Activated T-cell treated with anti-CD3 and anti-CD28 coated beads, Interleukin-2, amount 50 U/mL, for 72 hours (primary cell): ENCODE results near the gene VSNL1. TPM values are rescaled to one million over a fixed set of nuclear protein-coding genes. Genes with fewer than 3 reads are reported as not detected.

Source experiments
- ATAC-seq, 2 donors: fragments of 150-1000 bp; cut with Tn5 transposase; replicated peaks in 1 of 2; 2 replicates each; pipeline ENCODE4 v1.10.0; 2021; ENCODE audit warnings: moderate library complexity in 2 of 2, mild to moderate bottlenecking in 1 of 2
- DNase-seq, 2 donors: peaks; one replicate each; pipeline ENCODE4 v3.0.0; 2021 to 2022; ENCODE audit warnings: mixed read lengths in 1 of 2
- H3K27ac Mint-ChIP-seq: one replicate; pipeline ENCODE4 v1.8.0; 2022; ENCODE audit warnings: mild to moderate bottlenecking, moderate library complexity, mixed read lengths
- H3K27me3 Mint-ChIP-seq: one replicate; pipeline ENCODE4 v1.8.0; 2022; ENCODE audit warnings: low read depth, mixed read lengths
- H3K36me3 Mint-ChIP-seq, 2 donors: one replicate each; pipeline ENCODE4 v1.8.0; 2022; ENCODE audit warnings: mixed read lengths in 2 of 2, mild to moderate bottlenecking in 1 of 2; ENCODE audit not compliant: insufficient read depth in 2 of 2
- H3K4me1 Mint-ChIP-seq: one replicate; pipeline ENCODE4 v1.8.0; 2022; ENCODE audit warnings: low read depth, mixed read lengths
- H3K4me3 Mint-ChIP-seq, 2 donors: one replicate each; pipeline ENCODE4 v1.8.0; 2022; ENCODE audit warnings: mild to moderate bottlenecking in 2 of 2, mixed read lengths in 2 of 2, moderate library complexity in 2 of 2
- H3K9me3 Mint-ChIP-seq, 2 donors: one replicate each; pipeline ENCODE4 v1.8.0; 2022; ENCODE audit warnings: mixed read lengths in 2 of 2
- total RNA-seq, 2 donors: library from RNA; stranded (reverse); gene quantifications; one replicate each; pipeline ENCODE4 v1.2.3, GENCODE V29; 2022

The VSNL1 gene
- total RNA-seq, 2 donors from 2014 or later = not detected

- H3K9me3 Mint-ChIP-seq = no peaks in the 10 kb centered on the region
- no peak overlapping the region for H3K4me3 Mint-ChIP-seq
- peaks cover 8% of the 10 kb centered on the region for H3K27me3 Mint-ChIP-seq
- H3K27ac Mint-ChIP-seq = no peak overlapping the region
- DNase-seq (no peak), ATAC-seq (no peak)
- H3K4me1 Mint-ChIP-seq = no peaks in the 10 kb centered on the region
- no peaks in the 10 kb centered on the region for H3K36me3 Mint-ChIP-seq
Observed at GRCh38 chr2:17579605-17580318, 39.3 kb downstream of the VSNL1 start.

- Mint-ChIP-seq H3K36me3 (no peaks in the 10 kb centered on the region), H3K4me3 (no peak overlapping the region), H3K27me3 (peaks cover 4% of the 10 kb centered on the region), H3K27ac (no peak overlapping the region), H3K9me3 (no peaks in the 10 kb centered on the region), H3K4me1 (no peaks in the 10 kb centered on the region)
- DNase-seq (no peak), ATAC-seq (no peak)
Observed at GRCh38 chr2:17580319-17580715, 39.8 kb downstream of the VSNL1 start.

- no peak for ATAC-seq
- no peak for DNase-seq
- no peak overlapping the region for H3K27ac Mint-ChIP-seq
Observed at GRCh38 chr2:17581831-17582230, 41.3 kb downstream of the VSNL1 start.

GRCh38 chr2:17583166-17583565 is 42.7 kb downstream of the VSNL1 start:
- H3K36me3 Mint-ChIP-seq = no peaks in the 10 kb centered on the region
- ATAC-seq = no peak
- H3K4me3 Mint-ChIP-seq = no peak overlapping the region
- peaks cover 4% of the 10 kb centered on the region for H3K27me3 Mint-ChIP-seq
- H3K27ac Mint-ChIP-seq = no peak overlapping the region
- H3K4me1 Mint-ChIP-seq = no peaks in the 10 kb centered on the region
- H3K9me3 Mint-ChIP-seq = no peaks in the 10 kb centered on the region
- DNase-seq = no peak

More at GRCh38 chr2:17581831-17582230, 41.3 kb downstream of the VSNL1 start:
- Mint-ChIP-seq H3K9me3 (no peaks in the 10 kb centered on the region), H3K27me3 (peaks cover 4% of the 10 kb centered on the region), H3K4me1 (no peaks in the 10 kb centered on the region), H3K36me3 (no peaks in the 10 kb centered on the region), H3K4me3 (no peak overlapping the region)

GRCh38 chr2:17583646-17584045 is 43.1 kb downstream of the VSNL1 start:
- DNase-seq (no peak), ATAC-seq (no peak)
- H3K27ac Mint-ChIP-seq = no peak overlapping the region
- no peak overlapping the region for H3K4me3 Mint-ChIP-seq
- H3K9me3 Mint-ChIP-seq = no peaks in the 10 kb centered on the region
- H3K4me1 Mint-ChIP-seq = no peaks in the 10 kb centered on the region
- peaks cover 5% of the 10 kb centered on the region for H3K27me3 Mint-ChIP-seq
- no peaks in the 10 kb centered on the region for H3K36me3 Mint-ChIP-seq

GRCh38 chr2:17584689-17585088 is 44.2 kb downstream of the VSNL1 start:
- H3K4me3 Mint-ChIP-seq = no peak overlapping the region
- ATAC-seq = no peak
- no peak overlapping the region for H3K27ac Mint-ChIP-seq
- H3K9me3 Mint-ChIP-seq = peaks cover 0 to 2% of the 10 kb centered on the region in 2 donors
- H3K36me3 Mint-ChIP-seq = no peaks in the 10 kb centered on the region
- peaks cover 14% of the 10 kb centered on the region for H3K27me3 Mint-ChIP-seq
- DNase-seq = no peak
- H3K4me1 Mint-ChIP-seq = no peaks in the 10 kb centered on the region

GRCh38 chr2:17587469-17587868 is 47.0 kb downstream of the VSNL1 start:
- peaks cover 15% of the 10 kb centered on the region for H3K27me3 Mint-ChIP-seq
- H3K27ac Mint-ChIP-seq = no peak overlapping the region
- no peaks in the 10 kb centered on the region for H3K4me1 Mint-ChIP-seq
- H3K9me3 Mint-ChIP-seq = peaks cover 0 to 2% of the 10 kb centered on the region in 2 donors
- ATAC-seq = no peak
- H3K36me3 Mint-ChIP-seq = no peaks in the 10 kb centered on the region
- no peak overlapping the region for H3K4me3 Mint-ChIP-seq
- no peak for DNase-seq

- DNase-seq = no peak
- Mint-ChIP-seq H3K4me3 (no peak overlapping the region), H3K9me3 (peaks cover 0 to 2% of the 10 kb centered on the region in 2 donors), H3K27me3 (peaks cover 15% of the 10 kb centered on the region), H3K36me3 (no peaks in the 10 kb centered on the region), H3K27ac (no peak overlapping the region), H3K4me1 (no peaks in the 10 kb centered on the region)
- ATAC-seq = no peak
Observed at GRCh38 chr2:17588031-17588430, 47.5 kb downstream of the VSNL1 start.

GRCh38 chr2:17589406-17590035 is 49.0 kb downstream of the VSNL1 start:
- DNase-seq = no peak
- Mint-ChIP-seq H3K27me3 (peaks cover 15% of the 10 kb centered on the region), H3K4me3 (no peak overlapping the region), H3K36me3 (no peaks in the 10 kb centered on the region), H3K4me1 (no peaks in the 10 kb centered on the region), H3K9me3 (peaks cover 0 to 2% of the 10 kb centered on the region in 2 donors), H3K27ac (no peak overlapping the region)
- no peak for ATAC-seq

GRCh38 chr2:17590342-17590911 is 49.9 kb downstream of the VSNL1 start:
- H3K9me3 Mint-ChIP-seq = peaks cover 0 to 2% of the 10 kb centered on the region in 2 donors
- no peaks in the 10 kb centered on the region for H3K4me1 Mint-ChIP-seq
- peaks cover 15% of the 10 kb centered on the region for H3K27me3 Mint-ChIP-seq
- no peak for ATAC-seq
- H3K4me3 Mint-ChIP-seq = no peak overlapping the region
- DNase-seq = no peak
- no peak overlapping the region for H3K27ac Mint-ChIP-seq
- no peaks in the 10 kb centered on the region for H3K36me3 Mint-ChIP-seq

- no peaks in the 10 kb centered on the region for H3K4me1 Mint-ChIP-seq
- no peaks in the 10 kb centered on the region for H3K36me3 Mint-ChIP-seq
- DNase-seq (no peak), ATAC-seq (no peak)
- peaks cover 0 to 2% of the 10 kb centered on the region in 2 donors for H3K9me3 Mint-ChIP-seq
- H3K4me3 Mint-ChIP-seq = no peak overlapping the region
- H3K27me3 Mint-ChIP-seq = peaks cover 17% of the 10 kb centered on the region
- no peak overlapping the region for H3K27ac Mint-ChIP-seq
Observed at GRCh38 chr2:17591846-17592245, 51.4 kb downstream of the VSNL1 start.

- Mint-ChIP-seq H3K4me1 (no peaks in the 10 kb centered on the region), H3K27me3 (peaks cover 19% of the 10 kb centered on the region), H3K9me3 (peaks cover 0 to 2% of the 10 kb centered on the region in 2 donors), H3K27ac (no peak overlapping the region), H3K4me3 (no peak overlapping the region), H3K36me3 (no peaks in the 10 kb centered on the region)
- DNase-seq = no peak
- no peak for ATAC-seq
Observed at GRCh38 chr2:17592731-17593409, 52.4 kb downstream of the VSNL1 start.

GRCh38 chr2:17593445-17593840 is 52.9 kb downstream of the VSNL1 start:
- Mint-ChIP-seq H3K27ac (no peak overlapping the region), H3K27me3 (peaks cover 19% of the 10 kb centered on the region), H3K9me3 (peaks cover 0 to 2% of the 10 kb centered on the region in 2 donors), H3K4me1 (no peaks in the 10 kb centered on the region), H3K4me3 (no peak overlapping the region), H3K36me3 (no peaks in the 10 kb centered on the region)
- no peak for DNase-seq
- ATAC-seq = no peak
